ENCODE measurements around the gene CELF4. TPM values are rescaled to one million over a fixed set of nuclear protein-coding genes. Genes with fewer than 3 reads are reported as not detected.

The CELF4 gene
- total RNA-seq, 3 donors from 2014 or later, result 1.0 TPM; not detected in 2

- intact Hi-C loops (cut with DNase I; ENCODE audit: low total_unique reads), result no loop called here
- no peak for TF ChIP-seq POLR2A (IDR thresholded peaks at IDR 0.05)
- no peak for TF ChIP-seq POLR2AphosphoS5 (IDR thresholded peaks at IDR 0.05)
- TF ChIP-seq CTCF (IDR thresholded peaks at IDR 0.05), result no peak
- H3K27ac ChIP-seq, result no peak overlapping the region
- H3K4me1 ChIP-seq, result no peaks in the 10 kb centered on the region
- H3K36me3 ChIP-seq, result no peaks in the 10 kb centered on the region
- H3K9me3 ChIP-seq, result no peaks in the 10 kb centered on the region
- H3K4me3 ChIP-seq, result no peak overlapping the region
- no peak for DNase-seq (ENCODE audit: low spot score in 2 of 2)
- H3K27me3 ChIP-seq, result peaks cover 0 to 19% of the 10 kb centered on the region in 2 donors
Observed at GRCh38 chr18:37550118-37550875, 15.3 kb downstream of the CELF4 start.

GRCh38 chr18:37548679-37549289, 16.8 kb downstream of the CELF4 start:
- Histone ChIP-seq H3K27me3 (peaks cover 0 to 19% of the 10 kb centered on the region in 2 donors), H3K4me3 (no peak overlapping the region), H3K4me1 (no peaks in the 10 kb centered on the region), H3K36me3 (no peaks in the 10 kb centered on the region), H3K27ac (no peak overlapping the region), H3K9me3 (no peaks in the 10 kb centered on the region)
- no peak for DNase-seq (ENCODE audit: low spot score in 2 of 2)
- TF ChIP-seq POLR2AphosphoS5 (IDR thresholded peaks at IDR 0.05), result no peak
- no peak for TF ChIP-seq POLR2A (IDR thresholded peaks at IDR 0.05)
- TF ChIP-seq CTCF (IDR thresholded peaks at IDR 0.05), result no peak
- intact Hi-C loops (cut with DNase I; ENCODE audit: low total_unique reads), result loop anchor here (10.0 kb wide), 1 partner anchor 204 kb away; no protein-coding TSS in a partner anchor

DNA sequence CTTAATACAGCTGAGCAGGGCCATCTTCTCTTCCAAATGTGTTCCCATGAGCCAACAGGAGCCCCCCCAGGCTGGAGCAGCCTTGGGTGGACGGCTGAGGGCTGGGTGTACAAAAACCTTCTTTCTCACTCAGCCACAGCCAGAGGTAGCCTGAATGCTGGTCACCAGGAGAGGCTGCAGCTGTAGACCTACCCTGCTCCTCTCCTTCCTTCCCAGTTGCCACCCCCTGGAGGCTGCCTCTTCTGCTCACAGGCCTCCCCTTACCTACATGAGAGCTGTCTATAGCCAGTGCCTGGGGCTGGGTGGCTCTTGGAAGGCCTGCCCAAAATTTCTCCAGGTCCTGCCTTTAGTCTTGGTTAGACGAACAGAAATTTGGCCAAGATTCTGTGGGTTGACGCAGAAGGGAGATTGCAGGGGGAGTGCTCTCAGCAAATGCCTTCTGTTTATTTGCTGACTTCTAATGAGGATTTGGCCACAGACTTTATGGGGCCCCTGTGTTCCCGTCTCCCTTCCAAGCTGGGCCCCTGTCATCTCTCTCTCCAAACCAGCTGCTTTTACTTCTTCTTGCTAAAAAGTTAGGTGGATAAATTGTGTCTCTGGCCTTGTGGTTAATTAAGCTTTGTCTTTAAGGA, 18.3 kb downstream of the CELF4 start:
- intact Hi-C loops (cut with DNase I; ENCODE audit: low total_unique reads), result loop anchor here (10.0 kb wide), 1 partner anchor 203 kb away; no protein-coding TSS in a partner anchor
- no peaks in the 10 kb centered on the region for H3K4me1 ChIP-seq
- no peak overlapping the region for H3K4me3 ChIP-seq
- peaks cover 0 to 18% of the 10 kb centered on the region in 2 donors for H3K27me3 ChIP-seq
- no peak for DNase-seq (ENCODE audit: low spot score in 2 of 2)
- TF ChIP-seq POLR2AphosphoS5 (IDR thresholded peaks at IDR 0.05) (no peak), POLR2A (IDR thresholded peaks at IDR 0.05) (no peak), CTCF (IDR thresholded peaks at IDR 0.05) (no peak)
- H3K27ac ChIP-seq, result no peak overlapping the region
- H3K36me3 ChIP-seq, result no peaks in the 10 kb centered on the region
- H3K9me3 ChIP-seq, result no peaks in the 10 kb centered on the region

DNA sequence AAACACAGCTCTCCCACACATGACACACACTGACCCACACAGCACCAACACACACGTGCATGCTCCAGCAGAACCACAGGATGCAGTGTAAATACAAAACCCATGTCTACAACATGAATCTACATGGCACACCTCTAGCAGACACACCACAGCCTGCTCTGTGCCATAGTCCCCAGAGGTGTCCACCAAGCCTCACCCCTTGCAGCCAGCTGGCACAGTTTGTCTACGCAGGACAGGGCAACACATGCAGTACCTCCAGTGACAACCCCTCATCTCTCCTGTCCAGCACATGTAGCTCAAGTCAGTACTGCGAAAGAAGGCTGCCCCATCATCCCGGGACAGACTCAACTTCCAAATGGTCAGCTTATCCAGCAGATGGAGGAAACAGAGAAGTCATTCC, 18.9 kb downstream of the CELF4 start:
- DNase-seq (ENCODE audit: low spot score in 2 of 2), result no peak
- Histone ChIP-seq H3K27me3 (peaks cover 0 to 19% of the 10 kb centered on the region in 2 donors), H3K36me3 (no peaks in the 10 kb centered on the region), H3K4me3 (no peak overlapping the region), H3K9me3 (no peaks in the 10 kb centered on the region), H3K4me1 (no peaks in the 10 kb centered on the region), H3K27ac (no peak overlapping the region)
- TF ChIP-seq POLR2A (IDR thresholded peaks at IDR 0.05) (no peak), POLR2AphosphoS5 (IDR thresholded peaks at IDR 0.05) (no peak), CTCF (IDR thresholded peaks at IDR 0.05) (no peak)
- intact Hi-C loops (cut with DNase I; ENCODE audit: low total_unique reads), result loop anchor here (10.0 kb wide), 1 partner anchor 202 kb away; no protein-coding TSS in a partner anchor

- H3K9me3 ChIP-seq, result no peaks in the 10 kb centered on the region
- TF ChIP-seq POLR2AphosphoS5 (IDR thresholded peaks at IDR 0.05), result no peak
- intact Hi-C loops (cut with DNase I; ENCODE audit: low total_unique reads), result loop anchor here (10.0 kb wide), 1 partner anchor 201 kb away; no protein-coding TSS in a partner anchor
- no peaks in the 10 kb centered on the region for H3K4me1 ChIP-seq
- H3K4me3 ChIP-seq, result no peak overlapping the region
- DNase-seq (ENCODE audit: low spot score in 2 of 2), result no peak
- no peaks in the 10 kb centered on the region for H3K36me3 ChIP-seq
- H3K27me3 ChIP-seq, result peaks cover 0 to 23% of the 10 kb centered on the region in 2 donors
- H3K27ac ChIP-seq, result no peak overlapping the region
Observed at GRCh38 chr18:37546272-37546537, 19.4 kb downstream of the CELF4 start.

All from breast epithelium (tissue), 4 donors.